Measurements from ENCODE around the gene EPHB3. TPM values are rescaled to one million over a fixed set of nuclear protein-coding genes. Genes with fewer than 3 reads are reported as not detected.

EPHB3 gene
- total RNA-seq, 1 donor from 2014 or later, result 65.0 TPM

DNA sequence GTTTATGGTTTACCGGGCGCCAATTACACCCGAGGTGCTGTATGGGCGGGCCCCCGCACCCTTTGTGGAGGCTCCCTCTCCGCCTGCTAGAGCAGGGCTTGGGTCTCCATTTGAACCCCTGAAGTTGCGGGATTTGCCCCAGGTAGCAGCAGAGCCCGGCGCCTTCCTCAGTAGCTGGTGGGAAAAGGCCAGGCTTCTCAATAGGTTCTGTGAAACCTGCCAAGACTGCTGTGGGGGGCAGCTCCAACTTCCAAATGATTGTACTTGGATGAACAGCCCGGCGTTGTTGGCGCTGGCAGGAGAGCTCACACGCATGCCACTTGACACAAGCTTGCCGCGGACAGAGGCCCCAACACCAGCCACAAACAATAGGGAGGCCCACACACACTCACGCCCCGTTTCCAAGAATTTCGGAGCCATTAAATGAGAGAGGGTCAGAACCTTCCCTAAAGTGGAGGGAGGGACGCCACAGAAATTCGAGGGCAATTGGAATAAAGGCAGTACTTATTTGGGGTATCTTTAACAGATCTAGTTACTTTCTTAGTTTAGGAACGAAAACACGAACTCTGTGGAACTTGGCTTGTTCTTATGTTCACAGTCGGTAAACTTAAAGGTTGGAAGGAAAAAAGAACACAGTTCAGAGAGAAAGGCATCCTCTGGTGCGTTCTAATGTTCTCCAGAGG lies 1.4 kb downstream of the EPHB3 start:
- Mint-ChIP-seq H3K36me3 (no peaks in the 10 kb centered on the region), H3K27ac (peak overlapping the region; percentile 86), H3K4me3 (peak overlapping the region; percentile 97), H3K4me1 (ENCODE audit: unreplicated experiment) (peaks cover 53% of the 10 kb centered on the region), H3K9me3 (no peaks in the 10 kb centered on the region), H3K27me3 (peaks cover 22% of the 10 kb centered on the region)
- DNase-seq (ENCODE audit: extremely low spot score, unreplicated experiment), result no peak
- TF ChIP-seq CTCF (conservative IDR thresholded peaks at IDR 0.05), result no peak

DNA sequence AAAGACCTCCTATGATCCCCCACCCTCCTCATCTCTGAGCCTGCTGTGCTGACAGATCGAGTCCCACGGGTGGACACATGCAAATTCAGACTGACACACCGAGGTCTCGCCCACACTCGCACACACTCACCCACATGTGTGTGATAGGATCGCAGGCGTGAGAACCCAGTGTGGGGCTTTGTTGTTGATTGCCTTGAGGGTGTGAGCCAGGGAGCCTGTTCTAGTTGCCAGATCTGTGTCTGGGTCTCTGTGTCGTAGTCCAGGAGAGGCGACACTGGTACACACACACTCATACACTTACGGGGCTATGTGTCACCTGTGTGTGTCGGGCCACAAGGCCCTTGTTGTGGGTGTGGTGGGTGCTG lies 2.0 kb downstream of the EPHB3 start:
- no peaks in the 10 kb centered on the region for H3K9me3 Mint-ChIP-seq
- TF ChIP-seq CTCF (conservative IDR thresholded peaks at IDR 0.05), result no peak
- peaks cover 53% of the 10 kb centered on the region for H3K4me1 Mint-ChIP-seq (ENCODE audit: unreplicated experiment)
- H3K36me3 Mint-ChIP-seq, result no peaks in the 10 kb centered on the region
- H3K4me3 Mint-ChIP-seq, result peak overlapping the region; percentile 97
- no peak for DNase-seq (ENCODE audit: extremely low spot score, unreplicated experiment)
- H3K27me3 Mint-ChIP-seq, result peaks cover 18% of the 10 kb centered on the region
- peak overlapping the region; percentile 86 for H3K27ac Mint-ChIP-seq

GRCh38 chr3:184563941-184564684 lies 2.5 kb downstream of the EPHB3 start:
- peaks cover 50% of the 10 kb centered on the region for H3K4me1 Mint-ChIP-seq (ENCODE audit: unreplicated experiment)
- H3K27me3 Mint-ChIP-seq, result peaks cover 12% of the 10 kb centered on the region
- H3K36me3 Mint-ChIP-seq, result no peaks in the 10 kb centered on the region
- DNase-seq (ENCODE audit: extremely low spot score, unreplicated experiment), result no peak
- peak overlapping the region; percentile 86 for H3K27ac Mint-ChIP-seq
- TF ChIP-seq CTCF (conservative IDR thresholded peaks at IDR 0.05), result no peak
- peak overlapping the region; percentile 97 for H3K4me3 Mint-ChIP-seq
- no peaks in the 10 kb centered on the region for H3K9me3 Mint-ChIP-seq

DNA sequence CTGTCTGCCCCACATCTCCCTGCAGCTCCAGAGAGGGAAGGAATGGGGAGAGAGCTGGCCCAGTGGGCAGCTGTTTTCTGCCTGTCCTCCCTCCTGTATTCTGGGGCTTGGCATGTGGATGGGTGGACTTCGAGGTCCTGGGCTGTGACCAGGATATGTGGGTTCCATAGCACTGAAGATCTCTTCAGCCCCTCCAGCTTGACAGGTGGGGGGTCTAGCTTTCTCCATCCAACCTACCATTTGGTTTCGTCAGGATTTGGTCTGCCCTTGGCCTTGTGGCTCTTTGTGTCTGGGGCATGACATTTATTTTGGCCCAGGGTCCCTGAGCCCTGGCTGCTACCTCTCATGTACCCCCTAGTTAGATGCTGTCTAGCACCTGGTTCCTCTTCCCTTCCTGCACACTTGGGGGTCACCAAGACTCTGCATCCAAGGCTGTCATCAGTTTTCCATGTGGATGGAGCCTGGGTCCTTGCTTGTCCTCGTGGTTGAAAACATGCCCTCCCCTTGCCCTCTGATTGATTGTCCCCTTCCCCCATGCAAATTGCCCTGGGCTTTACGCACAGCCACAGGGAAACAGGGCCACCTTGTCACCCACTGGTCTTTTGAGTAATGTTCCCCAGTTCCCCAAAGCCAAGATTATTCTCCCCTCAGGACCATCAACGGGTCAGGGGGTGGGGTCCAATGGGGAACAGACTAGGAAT lies 3.2 kb downstream of the EPHB3 start:
- H3K4me3 Mint-ChIP-seq, result peak overlapping the region; percentile 97
- no peaks in the 10 kb centered on the region for H3K36me3 Mint-ChIP-seq
- no peak for DNase-seq (ENCODE audit: extremely low spot score, unreplicated experiment)
- H3K27me3 Mint-ChIP-seq, result peaks cover 10% of the 10 kb centered on the region
- H3K27ac Mint-ChIP-seq, result peak overlapping the region; percentile 96
- TF ChIP-seq CTCF (conservative IDR thresholded peaks at IDR 0.05), result no peak
- H3K4me1 Mint-ChIP-seq (ENCODE audit: unreplicated experiment), result peaks cover 52% of the 10 kb centered on the region
- H3K9me3 Mint-ChIP-seq, result no peaks in the 10 kb centered on the region

DNA sequence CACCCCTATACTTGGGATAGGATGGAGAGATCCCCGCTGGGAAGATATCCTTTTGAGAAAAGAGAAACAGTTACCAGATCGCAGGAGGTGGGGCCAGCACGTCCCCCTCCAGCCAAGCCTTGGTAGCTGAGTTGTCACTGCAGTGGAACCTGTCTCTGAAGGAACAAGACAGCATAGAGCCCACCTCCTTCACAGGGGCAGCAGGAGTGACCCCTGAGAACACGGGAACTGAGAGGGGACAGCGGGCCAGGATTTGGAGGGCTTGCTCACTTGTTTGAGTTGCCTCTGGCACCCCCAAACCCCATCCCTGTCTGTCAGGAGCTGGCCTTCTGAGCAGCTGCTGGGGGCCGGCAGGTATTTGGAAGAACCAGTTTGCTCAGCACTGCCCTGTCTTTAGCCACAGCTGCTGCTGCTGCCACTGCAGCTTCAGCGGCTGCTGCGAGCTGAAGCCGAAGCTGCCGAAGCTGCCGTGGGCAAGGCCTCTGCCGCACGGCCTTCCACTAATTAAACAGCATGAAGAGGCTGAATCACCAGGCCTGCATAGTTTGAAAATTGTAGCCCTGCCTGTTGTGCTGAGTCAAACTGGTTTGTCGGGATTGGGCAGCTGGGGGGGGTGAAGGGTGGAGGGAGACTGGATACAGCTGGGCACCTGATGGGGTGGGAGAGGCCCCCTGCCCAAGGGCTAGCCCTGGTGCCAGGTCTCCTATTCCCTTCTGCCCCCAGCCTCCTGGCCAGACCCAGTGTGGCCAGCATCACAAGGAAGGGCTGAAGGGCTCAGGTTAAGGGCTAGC lies 4.0 kb downstream of the EPHB3 start:
- no peak for DNase-seq (ENCODE audit: extremely low spot score, unreplicated experiment)
- Mint-ChIP-seq H3K27me3 (peaks cover 6% of the 10 kb centered on the region), H3K4me1 (ENCODE audit: unreplicated experiment) (peaks cover 57% of the 10 kb centered on the region), H3K4me3 (peak overlapping the region; percentile 97), H3K27ac (peak overlapping the region; percentile 96), H3K9me3 (no peaks in the 10 kb centered on the region), H3K36me3 (no peaks in the 10 kb centered on the region)
- no peak for TF ChIP-seq CTCF (conservative IDR thresholded peaks at IDR 0.05)

All from type B pancreatic cell (in vitro differentiated cells).